ENCODE data around the gene PAK5.

GRCh38 chr20:9501473-9501872 lies 337.4 kb downstream of the PAK5 start:
- no peak for TF ChIP-seq POLR2A (IDR thresholded peaks at IDR 0.05; ENCODE audit: low read length)
- TF ChIP-seq ELK1 (IDR thresholded peaks at IDR 0.05; ENCODE audit: low read depth, low read length), result no peak
- no peak for TF ChIP-seq CHD4 (IDR thresholded peaks at IDR 0.05; ENCODE audit: borderline replicate concordance)
- no peak for TF ChIP-seq CTCF (IDR thresholded peaks at IDR 0.05)
- TF ChIP-seq CEBPB (IDR thresholded peaks at IDR 0.05), result no peak
- TF ChIP-seq RCOR1 (IDR thresholded peaks at IDR 0.05; ENCODE audit: low read depth, low read length), result no peak
- no peak for TF ChIP-seq REST (IDR thresholded peaks at IDR 0.05)
